CD4-positive, alpha-beta T cell (primary cell): ENCODE results near the gene B4GALT5. TPM values are rescaled to one million over a fixed set of nuclear protein-coding genes. Genes with fewer than 3 reads are reported as not detected.
"Not testable (repeated sequence)": the region's sequence is repeated elsewhere in the genome, so short reads cannot be mapped to it uniquely, and the experiment has no call there.

ENCODE experiments used
- ATAC-seq: fragments of 200-7000 bp; cut with Tn5 transposase; one replicate; pipeline ENCODE4 v1.10.0; 2022; ENCODE audit warnings: mild to moderate bottlenecking; ENCODE audit not compliant: poor library complexity
- CTCF ChIA-PET: fragments of 350-600 bp; sonication (Branson Sonifier 250); formaldehyde crosslinking; loops from one replicate; lab custom pipeline; 2021; ENCODE audit warnings: antibody characterized with exemption, inconsistent platforms; lab: Charles Lee
- POLR2A ChIA-PET: fragments of 350-600 bp; sonication (Branson Sonifier 250); formaldehyde crosslinking; loops from one replicate; lab custom pipeline; 2021; ENCODE audit warnings: antibody characterized with exemption, inconsistent platforms; lab: Charles Lee
- DNase-seq, 14 experiments: peaks; one replicate each; pipeline ENCODE4 v3.0.0-alpha.2; 2013 to 2020; ENCODE audit warnings: mixed read lengths in 2 of 14
- H3K27ac ChIP-seq, 2 donors: one replicate each; pipeline versions ENCODE4 v1.5.1 to v1.7.0; 2013; ENCODE audit warnings: low read length in 2 of 2, low read depth in 1 of 2, mild to moderate bottlenecking in 1 of 2
- H3K27me3 ChIP-seq, 2 experiments: 1 replicate in 1 of 2; 2 replicates in 1 of 2; pipeline versions ENCODE4 v1.6.1 to v1.7.0; 2013; ENCODE audit warnings: low read length in 2 of 2, control low read depth in 1 of 2, mild to moderate bottlenecking in 1 of 2, moderate library complexity in 1 of 2; ENCODE audit not compliant: insufficient read depth in 2 of 2, control insufficient read depth in 1 of 2
- H3K36me3 ChIP-seq: one replicate; pipeline ENCODE4 v1.6.1; 2013; ENCODE audit warnings: low read length, control low read depth; ENCODE audit not compliant: insufficient read depth
- H3K4me1 ChIP-seq: one replicate; pipeline ENCODE4 v1.6.1; 2013; ENCODE audit warnings: low read length, control low read depth; ENCODE audit not compliant: insufficient read depth
- H3K4me3 ChIP-seq: one replicate; pipeline ENCODE4 v1.5.1; 2013; ENCODE audit warnings: mild to moderate bottlenecking, low read length, moderate library complexity
- H3K9me3 ChIP-seq, 2 experiments: 1 replicate in 1 of 2; 2 replicates in 1 of 2; pipeline versions ENCODE4 v1.6.1 to v1.7.0; 2013; ENCODE audit warnings: low read length in 2 of 2, mild to moderate bottlenecking in 2 of 2, control low read depth in 1 of 2, moderate library complexity in 1 of 2; ENCODE audit not compliant: control insufficient read depth in 1 of 2, insufficient read depth in 1 of 2
- H3K27ac Mint-ChIP-seq: one replicate; pipeline ENCODE4 v1.8.0; 2020; ENCODE audit warnings: mixed read lengths
- H3K27me3 Mint-ChIP-seq: one replicate; pipeline ENCODE4 v1.8.0; 2021; ENCODE audit warnings: mixed read lengths
- H3K36me3 Mint-ChIP-seq: one replicate; pipeline ENCODE4 v1.8.0; 2021; ENCODE audit warnings: low read depth, mixed read lengths
- H3K4me1 Mint-ChIP-seq: one replicate; pipeline ENCODE4 v1.8.0; 2021; ENCODE audit warnings: low read depth, mixed read lengths
- H3K4me3 Mint-ChIP-seq: one replicate; pipeline ENCODE4 v1.8.0; 2020; ENCODE audit warnings: mild to moderate bottlenecking, mixed read lengths
- H3K9me3 Mint-ChIP-seq: one replicate; pipeline ENCODE4 v1.8.0; 2020; ENCODE audit warnings: mixed read lengths
- intact Hi-C, 2 experiments: fragments of 100-400 bp; cut with DNase I in 1 of 2; cut with micrococcal nuclease in 1 of 2; formaldehyde crosslinking; loops; one replicate each; pipeline versions ENCODE4 v1.15.1 to v1.9.0; 2023 to 2025; cut with DNase I, micrococcal nuclease
- total RNA-seq, 174 experiments: library from RNA in 2 of 174; stranded (reverse) in 2 of 174; gene quantifications; one replicate each; pipeline ENCODE4 v1.2.3 and lab custom pipeline; 2021 to 2026
- TF ChIP-seq, protein P1 (sequence below): fragments of 200-600 bp; IDR thresholded peaks from one replicate; pipeline ENCODE4 v1.8.0; 2022; ENCODE audit warnings: antibody characterized with exemption, mild to moderate bottlenecking

Gene B4GALT5
- total RNA-seq, 2 experiments from 2014 or later = 3.1 to 3.2 TPM

DNA sequence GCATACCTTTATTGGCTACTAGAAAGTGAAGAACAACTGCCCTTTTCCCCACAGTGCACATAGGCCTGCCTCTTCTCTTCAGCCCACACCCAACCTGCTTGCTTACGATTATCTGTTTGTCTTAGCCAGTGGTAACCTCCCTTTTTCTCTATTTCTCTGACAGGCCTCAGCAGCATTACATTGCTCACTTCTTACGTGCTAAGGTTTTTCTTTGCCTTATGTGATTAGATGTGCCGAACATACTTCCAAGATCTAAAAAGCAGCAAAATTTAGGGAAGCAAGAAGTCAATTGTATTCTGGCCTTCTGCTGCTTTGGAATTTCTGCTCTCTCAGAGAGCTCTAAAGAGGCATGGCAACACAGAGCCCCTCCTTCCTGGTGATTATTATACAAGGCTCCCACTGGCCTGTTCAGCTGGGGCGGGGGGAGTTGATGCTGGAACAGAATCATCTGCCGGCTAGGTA is 7.0 kb downstream of the B4GALT5 start:
- H3K9me3 Mint-ChIP-seq = no peaks in the 10 kb centered on the region
- Histone ChIP-seq H3K27ac (no peak overlapping the region), H3K9me3 (no peaks in the 10 kb centered on the region), H3K36me3 (no peaks in the 10 kb centered on the region), H3K27me3 (no peaks in the 10 kb centered on the region), H3K4me1 (peaks cover 8% of the 10 kb centered on the region), H3K4me3 (no peak overlapping the region)
- H3K4me3 Mint-ChIP-seq = no peak overlapping the region
- no peaks in the 10 kb centered on the region for H3K36me3 Mint-ChIP-seq
- ATAC-seq (no peak), DNase-seq (no peak)
- no peak overlapping the region for H3K27ac Mint-ChIP-seq
- H3K4me1 Mint-ChIP-seq = peaks cover 43% of the 10 kb centered on the region
- H3K27me3 Mint-ChIP-seq = no peaks in the 10 kb centered on the region
- CTCF ChIA-PET = no interaction called here
- POLR2A ChIA-PET = interaction anchor here (0.5 kb wide), 1 partner anchor 23 kb away, joined by 3 read pairs; no protein-coding TSS in a partner anchor
- intact Hi-C loops = no loop called here
- TF ChIP-seq, protein P1, sequence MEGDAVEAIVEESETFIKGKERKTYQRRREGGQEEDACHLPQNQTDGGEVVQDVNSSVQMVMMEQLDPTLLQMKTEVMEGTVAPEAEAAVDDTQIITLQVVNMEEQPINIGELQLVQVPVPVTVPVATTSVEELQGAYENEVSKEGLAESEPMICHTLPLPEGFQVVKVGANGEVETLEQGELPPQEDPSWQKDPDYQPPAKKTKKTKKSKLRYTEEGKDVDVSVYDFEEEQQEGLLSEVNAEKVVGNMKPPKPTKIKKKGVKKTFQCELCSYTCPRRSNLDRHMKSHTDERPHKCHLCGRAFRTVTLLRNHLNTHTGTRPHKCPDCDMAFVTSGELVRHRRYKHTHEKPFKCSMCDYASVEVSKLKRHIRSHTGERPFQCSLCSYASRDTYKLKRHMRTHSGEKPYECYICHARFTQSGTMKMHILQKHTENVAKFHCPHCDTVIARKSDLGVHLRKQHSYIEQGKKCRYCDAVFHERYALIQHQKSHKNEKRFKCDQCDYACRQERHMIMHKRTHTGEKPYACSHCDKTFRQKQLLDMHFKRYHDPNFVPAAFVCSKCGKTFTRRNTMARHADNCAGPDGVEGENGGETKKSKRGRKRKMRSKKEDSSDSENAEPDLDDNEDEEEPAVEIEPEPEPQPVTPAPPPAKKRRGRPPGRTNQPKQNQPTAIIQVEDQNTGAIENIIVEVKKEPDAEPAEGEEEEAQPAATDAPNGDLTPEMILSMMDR = no peak

DNA sequence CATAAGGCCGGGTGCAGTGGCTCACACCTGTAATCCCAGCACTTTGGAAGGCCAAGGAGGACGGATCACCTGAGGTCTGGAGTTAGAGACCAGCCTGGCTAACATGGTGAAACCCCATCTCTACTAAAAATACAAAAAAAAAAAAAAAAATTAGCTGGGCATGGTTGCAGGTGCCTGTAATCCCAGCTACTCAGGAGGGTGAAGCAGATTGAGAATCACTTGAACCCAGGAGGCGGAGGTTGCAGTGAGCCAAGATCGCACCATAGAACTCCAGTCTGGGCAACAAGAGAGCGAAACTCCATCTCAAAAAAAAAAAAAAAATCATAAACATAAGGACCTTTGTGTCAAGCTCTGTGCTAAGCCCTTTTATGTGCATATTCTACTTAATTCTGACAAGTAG is 7.8 kb downstream of the B4GALT5 start:
- H3K36me3 ChIP-seq, H3K4me3 Mint-ChIP-seq, H3K4me1 ChIP-seq, H3K27me3 Mint-ChIP-seq, H3K27ac ChIP-seq, H3K27ac Mint-ChIP-seq, H3K4me3 ChIP-seq, intact Hi-C loops, DNase-seq, H3K9me3 ChIP-seq, H3K9me3 Mint-ChIP-seq, H3K27me3 ChIP-seq, ATAC-seq, H3K36me3 Mint-ChIP-seq: not testable (repeated sequence)
- ChIA-PET CTCF (interaction anchor here (0.8 kb wide), 1 partner anchor 17 kb away, joined by 3 read pairs; no protein-coding TSS in a partner anchor), POLR2A (interaction anchor here (0.7 kb wide), 1 partner anchor 90 kb away, joined by 3 read pairs; no protein-coding TSS in a partner anchor)
- peaks cover 42% of the 10 kb centered on the region for H3K4me1 Mint-ChIP-seq

DNA sequence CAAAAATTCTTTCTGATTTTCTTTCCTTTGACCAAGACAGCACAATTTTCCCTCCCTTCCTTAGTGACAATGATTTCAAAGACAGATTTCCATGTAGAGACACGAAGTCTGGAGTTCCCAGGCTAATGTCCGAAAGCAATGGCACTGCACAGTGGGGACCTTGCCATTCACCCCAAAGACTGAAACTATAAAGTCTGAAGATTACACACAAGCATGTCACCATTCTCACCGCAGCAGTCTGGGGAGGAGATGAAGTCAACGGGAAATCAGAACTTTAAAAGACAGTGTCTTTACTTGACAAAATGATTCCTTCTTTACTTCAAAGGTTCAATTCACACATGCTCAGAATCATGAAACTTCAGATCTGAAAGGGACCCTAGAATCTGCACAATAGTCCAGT is 8.3 kb downstream of the B4GALT5 start:
- TF ChIP-seq, protein P1 = no peak
- H3K9me3 ChIP-seq = no peaks in the 10 kb centered on the region
- H3K36me3 ChIP-seq = no peaks in the 10 kb centered on the region
- Mint-ChIP-seq H3K4me1 (peaks cover 47% of the 10 kb centered on the region), H3K36me3 (no peaks in the 10 kb centered on the region), H3K4me3 (no peak overlapping the region), H3K27me3 (no peaks in the 10 kb centered on the region), H3K27ac (peak overlapping the region; percentile 45), H3K9me3 (no peaks in the 10 kb centered on the region)
- no peak overlapping the region for H3K27ac ChIP-seq
- peaks cover 12% of the 10 kb centered on the region for H3K4me1 ChIP-seq
- ChIA-PET POLR2A (interaction anchor here (0.7 kb wide), 1 partner anchor 90 kb away, joined by 3 read pairs; no protein-coding TSS in a partner anchor), CTCF (interaction anchor here (1.0 kb wide), 1 partner anchor 12 kb away, joined by 3 read pairs; no protein-coding TSS in a partner anchor)
- ATAC-seq = peak; percentile 41
- H3K4me3 ChIP-seq = no peak overlapping the region
- intact Hi-C loops = no loop called here
- peak in 2 of 14 experiments; percentile 22 to 23 for DNase-seq
- H3K27me3 ChIP-seq = no peaks in the 10 kb centered on the region

DNA sequence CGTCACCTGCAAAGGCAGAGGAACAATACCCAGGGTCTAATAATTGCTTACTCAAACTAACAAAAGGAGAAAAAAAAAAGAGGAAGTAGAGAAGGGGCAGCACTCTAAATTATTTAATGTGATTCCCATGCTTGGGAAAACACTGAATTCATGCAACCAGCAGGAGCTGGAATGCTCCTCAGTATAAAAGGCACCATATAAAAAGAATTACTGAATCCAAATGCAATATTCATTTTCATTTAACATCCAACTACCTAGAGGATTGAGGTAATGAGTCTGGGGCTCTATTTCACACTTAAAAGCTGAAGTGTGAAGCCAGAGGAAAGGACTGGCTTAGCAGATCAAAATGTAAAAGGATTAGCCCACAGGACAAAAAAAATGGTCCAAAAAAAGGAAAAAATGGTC is 8.7 kb downstream of the B4GALT5 start:
- peak overlapping the region; percentile 45 for H3K27ac Mint-ChIP-seq
- no peak for DNase-seq
- no peaks in the 10 kb centered on the region for H3K9me3 ChIP-seq
- no peaks in the 10 kb centered on the region for H3K27me3 Mint-ChIP-seq
- H3K36me3 ChIP-seq = no peaks in the 10 kb centered on the region
- H3K36me3 Mint-ChIP-seq = no peaks in the 10 kb centered on the region
- H3K9me3 Mint-ChIP-seq = no peaks in the 10 kb centered on the region
- ChIA-PET POLR2A (no interaction called here), CTCF (interaction anchor here (1.0 kb wide), 1 partner anchor 11 kb away, joined by 3 read pairs; no protein-coding TSS in a partner anchor)
- TF ChIP-seq, protein P1 = no peak
- H3K27ac ChIP-seq = no peak overlapping the region
- peaks cover 16% of the 10 kb centered on the region for H3K4me1 ChIP-seq
- no peak overlapping the region for H3K4me3 Mint-ChIP-seq
- H3K4me1 Mint-ChIP-seq = peaks cover 46% of the 10 kb centered on the region
- intact Hi-C loops = no loop called here
- ATAC-seq = no peak
- H3K27me3 ChIP-seq = no peaks in the 10 kb centered on the region
- H3K4me3 ChIP-seq = no peak overlapping the region
